T47D (cell line): ENCODE data around the gene ZXDC.

ENCODE experiments used
- DNase-seq, 2 experiments: peaks; one replicate each; pipeline versions ENCODE4 v3.0.0 to v3.0.0-alpha.2; 2011 to 2012; ENCODE audit warnings: low read depth in 1 of 2, low spot score in 1 of 2
- JUND ChIP-seq: IDR thresholded peaks from 2 replicates; pipeline ENCODE4 v1.6.1; 2012; ENCODE audit warnings: low read depth
- in situ Hi-C: cut with HindIII; loops from 2 replicates; pipeline ENCODE4 v1.10.0; 2016; ENCODE audit warnings: low sequenced_read_pairs, low pct_unique_long_range_greater_than_20kb

ZXDC gene

GRCh38 chr3:126493051-126493450, 17.4 kb upstream of the ZXDC start:
- TF ChIP-seq JUND: no peak
- DNase-seq: no peak
- in situ Hi-C loops: no loop called here

- in situ Hi-C loops: no loop called here
- no peak for TF ChIP-seq JUND
- no peak for DNase-seq
These were observed 15.7 kb upstream of the ZXDC start for GRCh38 chr3:126491221-126492013.

GRCh38 chr3:126490619-126491018, 14.9 kb upstream of the ZXDC start:
- peak; percentile 32 to 53 for DNase-seq
- no peak for TF ChIP-seq JUND
- in situ Hi-C loops: no loop called here

GRCh38 chr3:126488886-126489569, 13.3 kb upstream of the ZXDC start:
- no peak for TF ChIP-seq JUND
- in situ Hi-C loops: no loop called here
- no peak for DNase-seq

GRCh38 chr3:126488185-126488584, 12.5 kb upstream of the ZXDC start:
- TF ChIP-seq JUND: no peak
- in situ Hi-C loops: no loop called here
- no peak for DNase-seq

GRCh38 chr3:126487151-126487771, 11.6 kb upstream of the ZXDC start:
- TF ChIP-seq JUND: no peak
- in situ Hi-C loops: no loop called here
- peak in 1 of 2 experiments; percentile 13 for DNase-seq

GRCh38 chr3:126486360-126486847, 10.7 kb upstream of the ZXDC start:
- no peak for DNase-seq
- TF ChIP-seq JUND: no peak
- in situ Hi-C loops: no loop called here

GRCh38 chr3:126485956-126486355, 10.3 kb upstream of the ZXDC start:
- in situ Hi-C loops: no loop called here
- TF ChIP-seq JUND: no peak
- DNase-seq: no peak

GRCh38 chr3:126485176-126485897, 9.6 kb upstream of the ZXDC start:
- in situ Hi-C loops: no loop called here
- DNase-seq: no peak
- no peak for TF ChIP-seq JUND

GRCh38 chr3:126484662-126485061, 9.0 kb upstream of the ZXDC start:
- in situ Hi-C loops: no loop called here
- no peak for TF ChIP-seq JUND
- no peak for DNase-seq

- in situ Hi-C loops: no loop called here
- no peak for TF ChIP-seq JUND
- no peak for DNase-seq
These were observed 8.5 kb upstream of the ZXDC start for GRCh38 chr3:126484148-126484547.

GRCh38 chr3:126483321-126483761, 7.7 kb upstream of the ZXDC start:
- TF ChIP-seq JUND: no peak
- in situ Hi-C loops: no loop called here
- DNase-seq: no peak
